Keratinocyte (primary cell): ENCODE data around the gene DDX5. TPM values are rescaled to one million over a fixed set of nuclear protein-coding genes. Genes with fewer than 3 reads are reported as not detected.

Experiments
- DNase-seq: peaks from one replicate; pipeline ENCODE4 v3.0.0-alpha.2; 2011; ENCODE audit warnings: low read depth, missing footprints, low spot score
- FAIRE-seq: peaks from 2 replicates; lab custom pipeline; 2011; peaks lifted over from hg19 to GRCh38; lab: Jason Lieb, UNC
- H2AFZ ChIP-seq: 2 replicates; pipeline ENCODE4 v1.6.0; 2012; ENCODE audit warnings: low read length, control low read depth, inconsistent platforms; ENCODE audit not compliant: control insufficient read depth
- H3K27ac ChIP-seq: 2 replicates; pipeline ENCODE4 v1.5.1; 2011; ENCODE audit warnings: low read length; ENCODE audit not compliant: control insufficient read depth, insufficient read depth
- H3K27me3 ChIP-seq: 3 replicates; pipeline ENCODE4 v1.6.0; 2011; ENCODE audit warnings: low read length; ENCODE audit not compliant: control insufficient read depth, insufficient read depth; ENCODE audit errors: extremely low read depth
- H3K36me3 ChIP-seq, 2 experiments: 2 replicates in 1 of 2; 3 replicates in 1 of 2; pipeline ENCODE4 v1.5.1; 2011; ENCODE audit warnings: low read length in 2 of 2, mild to moderate bottlenecking in 1 of 2; ENCODE audit not compliant: control insufficient read depth in 2 of 2, insufficient read depth in 2 of 2; ENCODE audit errors: extremely low read depth in 1 of 2
- H3K4me1 ChIP-seq: 3 replicates; pipeline ENCODE4 v1.5.1; 2011; ENCODE audit warnings: low read length; ENCODE audit not compliant: control insufficient read depth, insufficient read depth; ENCODE audit errors: extremely low read depth
- H3K4me2 ChIP-seq: 3 replicates; pipeline ENCODE4 v1.6.0; 2011; ENCODE audit warnings: low read depth, low read length; ENCODE audit not compliant: control insufficient read depth, insufficient read depth; ENCODE audit errors: extremely low read depth
- H3K4me3 ChIP-seq, 3 experiments: fragments of 200-600 bp in 1 of 3; sonication (generic) in 1 of 3; 2 replicates in 2 of 3; 3 replicates in 1 of 3; pipeline ENCODE4 v1.5.1; 2011 to 2016; ENCODE audit warnings: low read length in 3 of 3, mild to moderate bottlenecking in 3 of 3, control low read depth in 2 of 3, inconsistent platforms in 1 of 3, low read depth in 1 of 3, mixed read lengths in 1 of 3, mixed run types in 1 of 3, moderate library complexity in 1 of 3; ENCODE audit not compliant: control insufficient read depth in 2 of 3, insufficient read depth in 2 of 3; ENCODE audit errors: extremely low read depth in 1 of 3
- H3K79me2 ChIP-seq: 2 replicates; pipeline ENCODE4 v1.6.0; 2012; ENCODE audit warnings: low read length; ENCODE audit not compliant: control insufficient read depth, insufficient read depth
- H3K9ac ChIP-seq: 3 replicates; pipeline ENCODE4 v1.6.0; 2011; ENCODE audit warnings: low read length; ENCODE audit not compliant: control insufficient read depth, insufficient read depth; ENCODE audit errors: extremely low read depth
- H3K9me1 ChIP-seq: 3 replicates; pipeline ENCODE4 v1.6.0; 2011; ENCODE audit warnings: low read length; ENCODE audit not compliant: control insufficient read depth, insufficient read depth; ENCODE audit errors: extremely low read depth
- H3K9me3 ChIP-seq: 2 replicates; pipeline ENCODE4 v1.5.1; 2012; ENCODE audit warnings: low read depth, low read length; ENCODE audit not compliant: control insufficient read depth
- H4K20me1 ChIP-seq: 3 replicates; pipeline ENCODE4 v1.6.0; 2011; ENCODE audit warnings: low read length; ENCODE audit not compliant: control insufficient read depth, insufficient read depth; ENCODE audit errors: extremely low read depth
- CTCF ChIP-seq, 3 experiments: IDR thresholded peaks in 1 of 3; conservative IDR thresholded peaks in 1 of 3; optimal IDR thresholded peaks in 1 of 3; 2 replicates in 2 of 3; 3 replicates in 1 of 3; pipeline versions ENCODE3 to v1.5.1; 2011; ENCODE audit warnings: low read length in 3 of 3, mild to moderate bottlenecking in 3 of 3, moderate library complexity in 2 of 3, control low read depth in 1 of 3, inconsistent platforms in 1 of 3; ENCODE audit not compliant: insufficient read depth in 2 of 3; ENCODE audit errors: extremely low read depth in 1 of 3
- EZH2 ChIP-seq: IDR thresholded peaks from one replicate; pipeline ENCODE4 v1.6.1; 2012; ENCODE audit warnings: inconsistent platforms, mild to moderate bottlenecking, low read length, moderate library complexity
- dilution Hi-C: fragments of 300-500 bp; cut with MboI; formaldehyde crosslinking; loops from one replicate; pipeline ENCODE4 v1.7.0; 2020; ENCODE audit warnings: low sequenced_read_pairs; ENCODE audit not compliant: extremely low pct_ligation_motif_present
- polyA plus RNA-seq, 5 experiments: library from polyadenylated mRNA; depleted of rRNA in 3 of 5; stranded (reverse) in 3 of 5; stranded (forward) in 1 of 5; unstranded in 1 of 5; fragments of >200 nt; gene quantifications; 1 replicate in 1 of 5; 2 replicates in 3 of 5; 3 replicates in 1 of 5; pipeline versions ENCODE4 v1.2.1 to v1.2.3, GENCODE V29; 2011 to 2012; ENCODE audit warnings: missing spikeins in 2 of 5, low read depth in 1 of 5, low replicate concordance in 1 of 5

Gene DDX5
- polyA plus RNA-seq, 1 donor (not counting 4 experiments of a cell fraction or from before 2014, with no cell fraction given) = 793 TPM

DNA sequence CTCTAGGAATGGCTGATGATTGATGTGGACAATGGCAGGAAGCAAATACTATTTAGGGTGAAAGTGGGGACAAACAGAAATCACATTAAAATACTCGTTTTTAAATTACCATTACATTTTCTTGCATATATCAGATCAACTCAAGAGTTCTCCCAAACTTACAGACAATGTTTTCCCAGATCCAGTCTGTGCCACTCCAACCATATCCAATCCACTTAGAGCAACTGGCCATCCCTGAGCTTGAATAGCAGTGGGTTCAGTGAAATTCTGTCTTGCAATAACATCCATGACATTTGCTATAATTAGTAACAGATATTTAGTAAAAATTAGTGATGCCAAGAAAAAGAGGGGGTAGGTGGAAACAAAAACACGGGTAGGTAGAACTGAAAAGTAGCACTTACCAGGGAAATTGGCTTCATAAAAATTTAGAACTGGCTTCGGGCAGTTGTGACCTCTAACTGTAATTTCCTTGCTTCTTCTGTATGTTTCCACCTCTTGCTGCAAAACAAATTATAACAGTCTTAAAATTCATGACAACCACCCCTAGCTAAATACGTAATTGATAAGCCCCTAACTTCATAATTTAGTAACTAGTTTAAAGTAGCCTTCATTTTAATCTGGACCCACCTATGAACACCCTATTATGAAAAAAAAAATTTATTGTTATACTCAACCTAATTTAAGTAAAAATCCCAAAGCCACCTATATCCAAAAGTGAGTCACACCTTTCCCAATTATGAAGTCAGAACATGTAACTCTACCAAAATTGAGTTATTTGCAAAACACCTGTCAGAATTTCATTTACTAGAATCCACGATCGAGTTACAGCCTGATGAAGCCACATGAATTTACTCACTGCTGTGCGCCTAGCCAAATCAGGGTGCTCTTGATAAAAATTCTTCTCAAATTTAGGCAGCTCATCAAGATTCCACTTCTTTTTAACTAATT, 2.0 kb downstream of the DDX5 start:
- H3K4me3 ChIP-seq = peak overlapping the region; percentile 75 to 100 (median 95)
- H4K20me1 ChIP-seq = peaks cover 43% of the 10 kb centered on the region
- FAIRE-seq (no peak), DNase-seq (no peak)
- H3K4me2 ChIP-seq = peak overlapping the region; percentile 96
- peaks cover 20 to 58% of the 10 kb centered on the region in 2 experiments for H3K36me3 ChIP-seq
- H3K79me2 ChIP-seq = peaks cover 84% of the 10 kb centered on the region
- no peaks in the 10 kb centered on the region for H3K27me3 ChIP-seq
- H3K9me3 ChIP-seq = no peaks in the 10 kb centered on the region
- TF ChIP-seq EZH2 (no peak), CTCF (optimal IDR thresholded peaks at IDR 0.05 in 1 of 3, IDR thresholded peaks at IDR 0.05 in 1 of 3, conservative IDR thresholded peaks at IDR 0.05 in 1 of 3; ENCODE audit: extremely low read depth in 1 of 3, insufficient read depth in 2 of 3, low read length in 3 of 3) (no peak)
- peaks cover 63% of the 10 kb centered on the region for H3K4me1 ChIP-seq
- peak overlapping the region; percentile 99 for H3K27ac ChIP-seq
- H2AFZ ChIP-seq = no peak overlapping the region
- dilution Hi-C loops = no loop called here
- no peaks in the 10 kb centered on the region for H3K9me1 ChIP-seq
- H3K9ac ChIP-seq = peak overlapping the region; percentile 100

GRCh38 chr17:64503341-64503740, 2.7 kb downstream of the DDX5 start:
- dilution Hi-C loops = no loop called here
- no peak overlapping the region for H3K9ac ChIP-seq
- TF ChIP-seq CTCF (optimal IDR thresholded peaks at IDR 0.05 in 1 of 3, IDR thresholded peaks at IDR 0.05 in 1 of 3, conservative IDR thresholded peaks at IDR 0.05 in 1 of 3; ENCODE audit: extremely low read depth in 1 of 3, insufficient read depth in 2 of 3, low read length in 3 of 3) (no peak), EZH2 (no peak)
- H2AFZ ChIP-seq = no peak overlapping the region
- H3K79me2 ChIP-seq = peaks cover 77% of the 10 kb centered on the region
- H3K4me2 ChIP-seq = peak overlapping the region; percentile 96
- H4K20me1 ChIP-seq = peaks cover 43% of the 10 kb centered on the region
- no peaks in the 10 kb centered on the region for H3K9me3 ChIP-seq
- no peak overlapping the region for H3K4me3 ChIP-seq
- H3K27me3 ChIP-seq = no peaks in the 10 kb centered on the region
- H3K27ac ChIP-seq = peak overlapping the region; percentile 99
- FAIRE-seq (no peak), DNase-seq (no peak)
- H3K36me3 ChIP-seq = peaks cover 17 to 55% of the 10 kb centered on the region in 2 experiments
- H3K9me1 ChIP-seq = no peaks in the 10 kb centered on the region
- peaks cover 68% of the 10 kb centered on the region for H3K4me1 ChIP-seq
